Measurements from ENCODE around the gene LHFPL6. TPM values are rescaled to one million over a fixed set of nuclear protein-coding genes. Genes with fewer than 3 reads are reported as not detected.
A peak's percentile ranks its signal among the peaks of the same experiment; 100 is the strongest.

Gene LHFPL6
- total RNA-seq, 6 donors from 2014 or later, result 22.2 to 113 (median 51.8) TPM

GRCh38 chr13:39599842-39600241 lies 3.2 kb downstream of the LHFPL6 start:
- Histone ChIP-seq H3K4me1 (peaks cover 9 to 17% (median 11%) of the 10 kb centered on the region in 4 donors), H3K36me3 (peaks cover 0 to 3% (median 0%) of the 10 kb centered on the region in 4 donors), H3K27me3 (no peaks in the 10 kb centered on the region), H3K27ac (peak overlapping the region in 2 of 4 donors; percentile 8 to 16), H3K4me3 (peak overlapping the region in 3 of 4 donors; percentile 57 to 76 (median 72)), H3K9me3 (no peaks in the 10 kb centered on the region)
- ATAC-seq (ENCODE audit: low FRiP score in 2 of 2), result no peak
- TF ChIP-seq POLR2A (IDR thresholded peaks at IDR 0.05), result no peak
- no peak for TF ChIP-seq POLR2AphosphoS5 (IDR thresholded peaks at IDR 0.05)
- TF ChIP-seq CTCF (IDR thresholded peaks at IDR 0.05), result no peak
- no peak for TF ChIP-seq EP300 (IDR thresholded peaks at IDR 0.05)
- DNase-seq, result no peak
- WGBS, 2 donors, result 28 to 54% methylated on average over 1 of the region's 1 CpG

- Histone ChIP-seq H3K4me1 (peaks cover 9 to 16% (median 10%) of the 10 kb centered on the region in 4 donors), H3K27ac (peak overlapping the region in 2 of 4 donors; percentile 16 to 27), H3K9me3 (no peaks in the 10 kb centered on the region), H3K4me3 (peak overlapping the region in 1 of 4 donors; percentile 72), H3K36me3 (peaks cover 0 to 3% (median 0%) of the 10 kb centered on the region in 4 donors), H3K27me3 (no peaks in the 10 kb centered on the region)
- ATAC-seq (ENCODE audit: low FRiP score in 2 of 2) (no peak), DNase-seq (no peak)
- 6 to 14% methylated on average over 1 of the region's 1 CpG for WGBS, 2 donors
- TF ChIP-seq CTCF (IDR thresholded peaks at IDR 0.05) (no peak), POLR2A (IDR thresholded peaks at IDR 0.05) (no peak), POLR2AphosphoS5 (IDR thresholded peaks at IDR 0.05) (no peak), EP300 (IDR thresholded peaks at IDR 0.05) (no peak)
Measured at GRCh38 chr13:39599012-39599411, 4.0 kb downstream of the LHFPL6 start.

GRCh38 chr13:39597838-39598237 lies 5.2 kb downstream of the LHFPL6 start:
- peaks cover 0 to 3% (median 0%) of the 10 kb centered on the region in 4 donors for H3K36me3 ChIP-seq
- ATAC-seq (ENCODE audit: low FRiP score in 2 of 2) (no peak), DNase-seq (no peak)
- WGBS, 2 donors, result 59 to 66% methylated on average over 2 of the region's 2 CpGs
- peak overlapping the region in 1 of 4 donors; percentile 72 for H3K4me3 ChIP-seq
- no peak for TF ChIP-seq POLR2AphosphoS5 (IDR thresholded peaks at IDR 0.05)
- no peak for TF ChIP-seq CTCF (IDR thresholded peaks at IDR 0.05)
- TF ChIP-seq EP300 (IDR thresholded peaks at IDR 0.05), result no peak
- TF ChIP-seq POLR2A (IDR thresholded peaks at IDR 0.05), result no peak
- no peaks in the 10 kb centered on the region for H3K27me3 ChIP-seq
- no peak overlapping the region for H3K27ac ChIP-seq
- no peaks in the 10 kb centered on the region for H3K9me3 ChIP-seq
- H3K4me1 ChIP-seq, result peaks cover 0 to 13% (median 9%) of the 10 kb centered on the region in 4 donors

- no peak for TF ChIP-seq POLR2AphosphoS5 (IDR thresholded peaks at IDR 0.05)
- no peak for TF ChIP-seq POLR2A (IDR thresholded peaks at IDR 0.05)
- TF ChIP-seq EP300 (IDR thresholded peaks at IDR 0.05), result no peak
- TF ChIP-seq CTCF (IDR thresholded peaks at IDR 0.05), result no peak
- WGBS, 2 donors, result 61 to 73% methylated on average over 3 of the region's 3 CpGs
- H3K27me3 ChIP-seq, result no peaks in the 10 kb centered on the region
- no peak for ATAC-seq (ENCODE audit: low FRiP score in 2 of 2)
- no peak overlapping the region for H3K27ac ChIP-seq
- H3K4me1 ChIP-seq, result peaks cover 0 to 10% (median 5%) of the 10 kb centered on the region in 4 donors
- no peak overlapping the region for H3K4me3 ChIP-seq
- H3K36me3 ChIP-seq, result peaks cover 0 to 3% (median 0%) of the 10 kb centered on the region in 4 donors
- no peaks in the 10 kb centered on the region for H3K9me3 ChIP-seq
- DNase-seq, result no peak
Measured at GRCh38 chr13:39596685-39597084, 6.3 kb downstream of the LHFPL6 start.

GRCh38 chr13:39596176-39596575 lies 6.8 kb downstream of the LHFPL6 start:
- peaks cover 0 to 3% (median 0%) of the 10 kb centered on the region in 4 donors for H3K36me3 ChIP-seq
- H3K27ac ChIP-seq, result no peak overlapping the region
- no peak overlapping the region for H3K4me3 ChIP-seq
- H3K9me3 ChIP-seq, result no peaks in the 10 kb centered on the region
- no peaks in the 10 kb centered on the region for H3K27me3 ChIP-seq
- DNase-seq, result no peak
- ATAC-seq (ENCODE audit: low FRiP score in 2 of 2), result no peak
- TF ChIP-seq POLR2A (IDR thresholded peaks at IDR 0.05), result no peak
- TF ChIP-seq CTCF (IDR thresholded peaks at IDR 0.05), result no peak
- no peak for TF ChIP-seq POLR2AphosphoS5 (IDR thresholded peaks at IDR 0.05)
- no peak for TF ChIP-seq EP300 (IDR thresholded peaks at IDR 0.05)
- peaks cover 0 to 9% (median 4%) of the 10 kb centered on the region in 4 donors for H3K4me1 ChIP-seq
- 71 to 84% methylated on average over 2 of the region's 2 CpGs for WGBS, 2 donors

All from upper lobe of left lung (tissue), 6 donors.